Measurements from ENCODE around the gene OOSP3. TPM values are rescaled to one million over a fixed set of nuclear protein-coding genes. Genes with fewer than 3 reads are reported as not detected.

Gene OOSP3
- total RNA-seq, 1 experiment from 2014 or later: not detected

DNA sequence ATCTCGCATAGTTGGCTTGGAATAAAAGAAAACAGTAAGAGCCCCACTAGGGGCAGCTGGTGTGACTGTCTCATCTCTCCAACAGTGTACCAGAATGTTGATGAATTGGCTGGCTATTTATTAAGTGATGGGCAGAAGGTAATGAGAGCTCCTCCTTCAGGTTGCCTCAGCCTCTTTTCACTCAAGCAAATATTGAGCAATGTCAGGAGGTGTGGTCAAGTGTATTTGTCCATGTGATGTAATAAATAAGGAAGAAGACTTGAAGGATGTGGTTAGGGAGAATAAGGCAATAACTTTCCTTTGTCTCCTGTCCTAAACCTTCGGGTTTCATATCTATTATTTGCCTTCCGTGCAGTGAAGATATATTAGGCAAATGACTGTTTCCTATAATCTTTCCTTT lies 12.2 kb upstream of the OOSP3 start, which contains the start of gene TCN1:
Gene TCN1, minus strand, starts transcription at position 91 of the 400 bp plus-strand sequence. Its CDS starts 17 bp downstream, at position 74.
- POLR2A ChIA-PET (ENCODE audit: unreplicated experiment): interaction anchor here (0.7 kb wide), 1 partner anchor 1490 kb away, joined by 6 read pairs; no protein-coding TSS in a partner anchor
- no peaks in the 10 kb centered on the region for H4K20me1 ChIP-seq (ENCODE audit: insufficient read depth)
- BruUV-seq (replicated peaks): no TSS peak
- no peaks in the 10 kb centered on the region for H3K9me2 ChIP-seq (ENCODE audit: insufficient read depth)
- H3K27ac ChIP-seq: 0 out of 2 replicates have a peak within 1 kb of the TSS, but pooled peaks have one; percentile 27
- no peaks in the 10 kb centered on the region for H3K27me3 ChIP-seq (ENCODE audit: insufficient read depth, low read depth)
- H3K9me3 ChIP-seq (ENCODE audit: insufficient read depth, low read depth): no peaks in the 10 kb centered on the region; the same call in 1 of the 2 replicates
- H2AFZ ChIP-seq: no peak within 1 kb of the TSS
- H3K79me2 ChIP-seq (ENCODE audit: low read depth): no peaks in the 10 kb centered on the region
- intact Hi-C loops (cut with micrococcal nuclease; ENCODE audit: unreplicated experiment): no loop called here
- no peak within 1 kb of the TSS for H3K4me3 ChIP-seq
- peak in 1 of 2 experiments; percentile 67 for DNase-seq
- no peaks in the 10 kb centered on the region for H3K36me3 ChIP-seq (ENCODE audit: low read depth)
- no peak for TF ChIP-seq EZH2 (IDR thresholded peaks at IDR 0.05; ENCODE audit: low read depth)
- TF ChIP-seq, protein P1, sequence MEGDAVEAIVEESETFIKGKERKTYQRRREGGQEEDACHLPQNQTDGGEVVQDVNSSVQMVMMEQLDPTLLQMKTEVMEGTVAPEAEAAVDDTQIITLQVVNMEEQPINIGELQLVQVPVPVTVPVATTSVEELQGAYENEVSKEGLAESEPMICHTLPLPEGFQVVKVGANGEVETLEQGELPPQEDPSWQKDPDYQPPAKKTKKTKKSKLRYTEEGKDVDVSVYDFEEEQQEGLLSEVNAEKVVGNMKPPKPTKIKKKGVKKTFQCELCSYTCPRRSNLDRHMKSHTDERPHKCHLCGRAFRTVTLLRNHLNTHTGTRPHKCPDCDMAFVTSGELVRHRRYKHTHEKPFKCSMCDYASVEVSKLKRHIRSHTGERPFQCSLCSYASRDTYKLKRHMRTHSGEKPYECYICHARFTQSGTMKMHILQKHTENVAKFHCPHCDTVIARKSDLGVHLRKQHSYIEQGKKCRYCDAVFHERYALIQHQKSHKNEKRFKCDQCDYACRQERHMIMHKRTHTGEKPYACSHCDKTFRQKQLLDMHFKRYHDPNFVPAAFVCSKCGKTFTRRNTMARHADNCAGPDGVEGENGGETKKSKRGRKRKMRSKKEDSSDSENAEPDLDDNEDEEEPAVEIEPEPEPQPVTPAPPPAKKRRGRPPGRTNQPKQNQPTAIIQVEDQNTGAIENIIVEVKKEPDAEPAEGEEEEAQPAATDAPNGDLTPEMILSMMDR (conservative IDR thresholded peaks at IDR 0.05): no peak
- peaks cover 20% of the 10 kb centered on the region for H3K4me1 ChIP-seq (replicated peaks; ENCODE audit: insufficient read depth)
- CTCF ChIA-PET: interaction anchor here (0.6 kb wide), 1 partner anchor 143 kb away, joined by 3 read pairs; no protein-coding TSS in a partner anchor
- H3F3A ChIP-seq (ENCODE audit: insufficient read depth, low read depth): peaks cover 11% of the 10 kb centered on the region; the same call in 1 of the 2 replicates
- no peak within 1 kb of the TSS for H3K4me2 ChIP-seq

DNA sequence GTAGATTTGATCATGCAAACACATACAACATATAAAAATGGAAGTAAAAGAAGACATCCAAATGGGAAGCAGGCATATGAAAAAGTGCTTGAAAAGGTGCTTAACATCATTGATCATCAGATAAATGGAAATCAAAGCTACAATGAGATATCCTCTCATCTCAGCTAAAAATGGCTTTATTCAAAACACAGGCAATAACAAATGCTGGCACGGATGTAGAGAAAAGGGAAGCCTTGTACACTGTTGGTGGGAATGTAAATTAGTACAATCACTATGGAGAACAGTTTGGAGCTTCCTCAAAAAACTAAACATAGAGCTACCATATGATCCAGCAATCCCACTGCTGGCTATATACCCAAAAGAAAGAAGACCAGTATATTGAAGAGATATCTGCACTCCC lies 11.7 kb upstream of the OOSP3 start:
- TF ChIP-seq, protein P1 (conservative IDR thresholded peaks at IDR 0.05): no peak
- TF ChIP-seq EZH2 (IDR thresholded peaks at IDR 0.05; ENCODE audit: low read depth): no peak
- Histone ChIP-seq H3K9me2 (ENCODE audit: insufficient read depth) (no peaks in the 10 kb centered on the region), H3K36me3 (ENCODE audit: low read depth) (no peaks in the 10 kb centered on the region), H4K20me1 (ENCODE audit: insufficient read depth) (no peaks in the 10 kb centered on the region), H2AFZ (no peak overlapping the region), H3K27me3 (ENCODE audit: insufficient read depth, low read depth) (no peaks in the 10 kb centered on the region), H3F3A (ENCODE audit: insufficient read depth, low read depth) (peaks cover 11% of the 10 kb centered on the region; the same call in 1 of the 2 replicates), H3K27ac (no peak overlapping the region), H3K4me2 (no peak overlapping the region), H3K4me3 (no peak overlapping the region), H3K4me1 (replicated peaks; ENCODE audit: insufficient read depth) (peaks cover 20% of the 10 kb centered on the region), H3K9me3 (ENCODE audit: insufficient read depth, low read depth) (no peaks in the 10 kb centered on the region; the same call in 1 of the 2 replicates), H3K79me2 (ENCODE audit: low read depth) (no peaks in the 10 kb centered on the region)
- ChIA-PET POLR2A (ENCODE audit: unreplicated experiment) (interaction anchor here (0.7 kb wide), 1 partner anchor 1490 kb away, joined by 6 read pairs; no protein-coding TSS in a partner anchor), CTCF (no interaction called here)
- BruUV-seq (replicated peaks): no TSS peak
- DNase-seq: no peak
- intact Hi-C loops (cut with micrococcal nuclease; ENCODE audit: unreplicated experiment): no loop called here

DNA sequence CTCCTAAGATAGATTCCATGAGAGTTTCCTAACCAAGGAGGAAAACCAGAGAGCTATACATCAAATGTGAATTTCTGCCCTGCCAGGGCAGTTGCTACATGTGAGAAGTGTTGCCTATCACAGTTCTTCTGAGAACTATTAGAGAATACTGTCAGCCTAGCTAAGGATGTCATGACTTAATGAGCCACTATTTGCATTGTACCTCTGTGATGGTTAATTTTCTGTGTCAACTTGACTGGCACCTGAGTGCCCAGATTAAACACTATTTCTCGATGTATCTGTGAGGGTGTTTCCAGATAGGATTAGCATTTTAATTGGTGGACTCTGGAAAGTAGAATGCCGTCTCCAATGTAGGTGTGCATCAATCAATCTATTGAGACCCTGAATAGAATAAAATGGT lies 10.6 kb upstream of the OOSP3 start:
- no peak overlapping the region for H3K4me3 ChIP-seq
- H3K4me2 ChIP-seq: no peak overlapping the region
- no peaks in the 10 kb centered on the region for H3K9me2 ChIP-seq (ENCODE audit: insufficient read depth)
- H3K36me3 ChIP-seq (ENCODE audit: low read depth): no peaks in the 10 kb centered on the region
- H2AFZ ChIP-seq: no peak overlapping the region
- peaks cover 20% of the 10 kb centered on the region for H3K4me1 ChIP-seq (replicated peaks; ENCODE audit: insufficient read depth)
- TF ChIP-seq EZH2 (IDR thresholded peaks at IDR 0.05; ENCODE audit: low read depth): no peak
- TF ChIP-seq, protein P1 (conservative IDR thresholded peaks at IDR 0.05): no peak
- peaks cover 11% of the 10 kb centered on the region; the same call in 1 of the 2 replicates for H3F3A ChIP-seq (ENCODE audit: insufficient read depth, low read depth)
- no peak overlapping the region for H3K27ac ChIP-seq
- no TSS peak for BruUV-seq (replicated peaks)
- H4K20me1 ChIP-seq (ENCODE audit: insufficient read depth): no peaks in the 10 kb centered on the region
- no peaks in the 10 kb centered on the region for H3K27me3 ChIP-seq (ENCODE audit: insufficient read depth, low read depth)
- H3K79me2 ChIP-seq (ENCODE audit: low read depth): no peaks in the 10 kb centered on the region
- H3K9me3 ChIP-seq (ENCODE audit: insufficient read depth, low read depth): no peaks in the 10 kb centered on the region; the same call in 1 of the 2 replicates
- ChIA-PET CTCF (no interaction called here), POLR2A (ENCODE audit: unreplicated experiment) (interaction anchor here (0.6 kb wide), 1 partner anchor 17 kb away, joined by 3 read pairs; no protein-coding TSS in a partner anchor)
- DNase-seq: no peak
- intact Hi-C loops (cut with micrococcal nuclease; ENCODE audit: unreplicated experiment): no loop called here

Data from PC-9 (cell line).